ENCODE data around the gene C20orf96. TPM values are rescaled to one million over a fixed set of nuclear protein-coding genes. Genes with fewer than 3 reads are reported as not detected.

C20orf96 gene
- total and polyA plus RNA-seq, 2 experiments from 2014 or later = 14.6 to 36.3 TPM

- H3K4me2 ChIP-seq = no peak overlapping the region
- TF ChIP-seq EZH2 (IDR thresholded peaks at IDR 0.05; ENCODE audit: low read depth, unreplicated experiment) = no peak
- H4K20me1 ChIP-seq (replicated peaks; ENCODE audit: insufficient read depth) = no peaks in the 10 kb centered on the region
- no peak overlapping the region for H2AFZ ChIP-seq
- DNase-seq (ENCODE audit: low spot score) (no peak), ATAC-seq (no peak)
- H3K27ac ChIP-seq (ENCODE audit: low read depth) = no peak overlapping the region
- peaks cover 22% of the 10 kb centered on the region for H3K4me1 Mint-ChIP-seq
- H3K4me3 ChIP-seq = no peak overlapping the region
- H3K27me3 Mint-ChIP-seq (ENCODE audit: insufficient read depth, low read depth, poor library complexity) = peaks cover 5% of the 10 kb centered on the region
- H3F3A ChIP-seq (replicated peaks; ENCODE audit: low read depth) = peaks cover 8% of the 10 kb centered on the region
- no peaks in the 10 kb centered on the region for H3K9me2 ChIP-seq (ENCODE audit: insufficient read depth)
- H3K9me3 Mint-ChIP-seq = no peaks in the 10 kb centered on the region
- no peaks in the 10 kb centered on the region for H3K27me3 ChIP-seq (ENCODE audit: insufficient read depth)
- H3K4me1 ChIP-seq (ENCODE audit: insufficient read depth) = peaks cover 19% of the 10 kb centered on the region
- no peaks in the 10 kb centered on the region for H3K36me3 ChIP-seq (ENCODE audit: insufficient read depth)
- H3K27ac Mint-ChIP-seq = no peak overlapping the region
- no peaks in the 10 kb centered on the region for H3K36me3 Mint-ChIP-seq (ENCODE audit: low read depth)
- no peaks in the 10 kb centered on the region for H3K79me2 ChIP-seq (replicated peaks; ENCODE audit: insufficient read depth)
- H3K4me3 Mint-ChIP-seq = no peak overlapping the region
Observed at GRCh38 chr20:312866-313265, 22.3 kb upstream of the C20orf96 start.

- no peaks in the 10 kb centered on the region for H3K79me2 ChIP-seq (replicated peaks; ENCODE audit: insufficient read depth)
- H3K4me3 Mint-ChIP-seq = no peak overlapping the region
- no peaks in the 10 kb centered on the region for H3K9me3 Mint-ChIP-seq
- DNase-seq (ENCODE audit: low spot score) (no peak), ATAC-seq (no peak)
- no peaks in the 10 kb centered on the region for H3K36me3 ChIP-seq (ENCODE audit: insufficient read depth)
- TF ChIP-seq EZH2phosphoT487 (IDR thresholded peaks at IDR 0.05; ENCODE audit: unreplicated experiment) (no peak), ZNF114 (CRISPR knock-in tag; IDR thresholded peaks at IDR 0.05) (no peak), ETS1 (IDR thresholded peaks at IDR 0.05) (no peak)
- H3K27me3 Mint-ChIP-seq (ENCODE audit: insufficient read depth, low read depth, poor library complexity) = peaks cover 2% of the 10 kb centered on the region
- H3F3A ChIP-seq (replicated peaks; ENCODE audit: low read depth) = peaks cover 8% of the 10 kb centered on the region
- H3K27ac ChIP-seq (ENCODE audit: low read depth) = no peak overlapping the region
- H3K27ac Mint-ChIP-seq = no peak overlapping the region
- H2AFZ ChIP-seq = no peak overlapping the region
- H3K4me2 ChIP-seq = no peak overlapping the region
- H3K4me1 Mint-ChIP-seq = peaks cover 24% of the 10 kb centered on the region
- no peaks in the 10 kb centered on the region for H4K20me1 ChIP-seq (replicated peaks; ENCODE audit: insufficient read depth)
- H3K4me3 ChIP-seq = no peak overlapping the region
- peaks cover 19% of the 10 kb centered on the region for H3K4me1 ChIP-seq (ENCODE audit: insufficient read depth)
- no peaks in the 10 kb centered on the region for H3K9me2 ChIP-seq (ENCODE audit: insufficient read depth)
- no peaks in the 10 kb centered on the region for H3K36me3 Mint-ChIP-seq (ENCODE audit: low read depth)
- no peaks in the 10 kb centered on the region for H3K27me3 ChIP-seq (ENCODE audit: insufficient read depth)
Observed at GRCh38 chr20:312067-312466, 21.5 kb upstream of the C20orf96 start.

GRCh38 chr20:311609-312008 lies 21.1 kb upstream of the C20orf96 start:
- no peaks in the 10 kb centered on the region for H3K9me2 ChIP-seq (ENCODE audit: insufficient read depth)
- TF ChIP-seq NANOG (IDR thresholded peaks at IDR 0.05; ENCODE audit: borderline replicate concordance) (no peak), POLR2AphosphoS5 (IDR thresholded peaks at IDR 0.05; ENCODE audit: low read depth) (no peak), ETS1 (IDR thresholded peaks at IDR 0.05) (no peak), JUNB (IDR thresholded peaks at IDR 0.05; ENCODE audit: unreplicated experiment) (no peak), ZNF462 (CRISPR knock-in tag; IDR thresholded peaks at IDR 0.05) (no peak), EZH2 (IDR thresholded peaks at IDR 0.05; ENCODE audit: low read depth, unreplicated experiment) (no peak)

More at GRCh38 chr20:311609-312008, 21.1 kb upstream of the C20orf96 start:
- H3K27ac ChIP-seq (ENCODE audit: low read depth) = no peak overlapping the region
- DNase-seq (ENCODE audit: low spot score) = no peak
- Mint-ChIP-seq H3K4me3 (no peak overlapping the region), H3K4me1 (peaks cover 24% of the 10 kb centered on the region), H3K9me3 (no peaks in the 10 kb centered on the region; the same call in 2 of the 3 replicates), H3K36me3 (ENCODE audit: low read depth) (no peaks in the 10 kb centered on the region; the same call in 2 of the 3 replicates), H3K27me3 (ENCODE audit: insufficient read depth, low read depth, poor library complexity) (peaks cover 4% of the 10 kb centered on the region), H3K27ac (peak overlapping the region; percentile 40; the same call in 1 of the 2 replicates)
- H3F3A ChIP-seq (replicated peaks; ENCODE audit: low read depth) = peaks cover 8% of the 10 kb centered on the region
- H3K4me2 ChIP-seq = no peak overlapping the region
- H3K79me2 ChIP-seq (replicated peaks; ENCODE audit: insufficient read depth) = no peaks in the 10 kb centered on the region
- no peak overlapping the region for H2AFZ ChIP-seq
- no peaks in the 10 kb centered on the region for H3K36me3 ChIP-seq (ENCODE audit: insufficient read depth)
- H4K20me1 ChIP-seq (replicated peaks; ENCODE audit: insufficient read depth) = no peaks in the 10 kb centered on the region
- ATAC-seq = no peak
- no peaks in the 10 kb centered on the region for H3K27me3 ChIP-seq (ENCODE audit: insufficient read depth)
- H3K4me1 ChIP-seq (ENCODE audit: insufficient read depth) = peaks cover 19% of the 10 kb centered on the region
- no peak overlapping the region for H3K4me3 ChIP-seq
